Sigmoid colon (tissue), 7 donors: Measurements from ENCODE around the gene TSSK6. TPM values are rescaled to one million over a fixed set of nuclear protein-coding genes. Genes with fewer than 3 reads are reported as not detected.

Experiments
- DNase-seq: peaks from one replicate; pipeline ENCODE4 v3.0.0-alpha.2; 2019
- H3K27ac ChIP-seq, 4 donors: fragments of 200-600 bp; sonication (generic); one replicate each; pipeline ENCODE4 v1.5.1; 2016 to 2019; ENCODE audit warnings: mild to moderate bottlenecking in 1 of 4
- H3K27me3 ChIP-seq, 3 donors: fragments of 200-600 bp; sonication (generic); one replicate each; pipeline ENCODE4 v1.5.1; 2019; ENCODE audit warnings: mild to moderate bottlenecking in 1 of 3
- H3K36me3 ChIP-seq, 4 donors: fragments of 200-600 bp; sonication (generic); one replicate each; pipeline ENCODE4 v1.5.1; 2016 to 2019
- H3K4me1 ChIP-seq, 4 donors: fragments of 200-600 bp; sonication (generic); one replicate each; pipeline ENCODE4 v1.5.1; 2017 to 2019
- H3K4me3 ChIP-seq, 4 donors: fragments of 200-600 bp; sonication (generic); one replicate each; pipeline ENCODE4 v1.5.1; 2017 to 2019; ENCODE audit warnings: mild to moderate bottlenecking in 2 of 4, moderate library complexity in 1 of 4
- H3K9me3 ChIP-seq, 4 donors: fragments of 200-600 bp in 3 of 4; sonication (generic) in 3 of 4; one replicate each; pipeline versions ENCODE4 v1.5.1 to v1.6.1; 2013 to 2019
- CTCF ChIP-seq, 4 experiments: fragments of 450-650 bp in 3 of 4; fragments of 200-600 bp in 1 of 4; IDR thresholded peaks; one replicate each; pipeline ENCODE4 v1.5.1; 2016 to 2019; ENCODE audit warnings: antibody characterized with exemption in 4 of 4, mild to moderate bottlenecking in 3 of 4, moderate library complexity in 2 of 4
- EP300 ChIP-seq, 4 donors: sonication (generic); formaldehyde crosslinking; IDR thresholded peaks; one replicate each; pipeline ENCODE4 v1.6.1; 2017; ENCODE audit warnings: antibody characterized with exemption in 4 of 4
- POLR2A ChIP-seq, 2 donors: fragments of 450-650 bp; IDR thresholded peaks; one replicate each; pipeline ENCODE4 v1.6.1; 2016; ENCODE audit warnings: antibody characterized with exemption in 2 of 2, mild to moderate bottlenecking in 2 of 2, moderate library complexity in 2 of 2
- POLR2AphosphoS5 ChIP-seq, 4 donors: sonication (generic); formaldehyde crosslinking; IDR thresholded peaks; one replicate each; pipeline ENCODE4 v1.6.1; 2017; ENCODE audit warnings: antibody characterized with exemption in 4 of 4
- WGBS, 2 donors: extraction: QIAGEN DNeasy Blood & Tissue Kit; methylation state at CpG; one replicate each; pipeline ENCODE4 v1.1.7; 2013; 5-methylcytosine and 5-hydroxymethylcytosine counted together
- intact Hi-C: fragments of 100-400 bp; cut with DNase I; formaldehyde crosslinking; loops from one replicate; pipeline ENCODE4 v1.15.1; 2023
- polyA plus RNA-seq, 3 donors: library from polyadenylated mRNA; stranded (reverse); fragments of 200-250 nt; gene quantifications; one replicate each; pipeline ENCODE4 v1.2.3, GENCODE V29; 2013
- total RNA-seq, 4 donors: library from RNA; depleted of rRNA; stranded (reverse); fragments of >200 nt; gene quantifications; one replicate each; pipeline ENCODE4 v1.1.0, GENCODE V29; 2016
- donor health status: healthy with polysubstance abuse.
- donor health status: Bipolar disorder and iron deficiency.
- donor health status: healthy.

The TSSK6 gene
- total and polyA plus RNA-seq, 7 donors: 1.2 to 3.3 (median 1.6) TPM

GRCh38 chr19:19531951-19532805 is 16.8 kb upstream of the TSSK6 start:
- no peak overlapping the region for H3K4me3 ChIP-seq
- peaks cover 0 to 11% (median 4%) of the 10 kb centered on the region in 4 donors for H3K36me3 ChIP-seq
- H3K9me3 ChIP-seq: no peaks in the 10 kb centered on the region
- peak; percentile 88 for DNase-seq
- H3K27me3 ChIP-seq: peaks cover 0 to 1% (median 0%) of the 10 kb centered on the region in 3 donors
- TF ChIP-seq CTCF (IDR thresholded peaks at IDR 0.05) (peak; percentile 75 to 99 (median 89)), POLR2A (IDR thresholded peaks at IDR 0.05) (no peak), POLR2AphosphoS5 (IDR thresholded peaks at IDR 0.05) (peak in 2 of 4 donors; percentile 32 to 45), EP300 (IDR thresholded peaks at IDR 0.05) (no peak)
- H3K4me1 ChIP-seq: peaks cover 0 to 24% (median 20%) of the 10 kb centered on the region in 4 donors
- H3K27ac ChIP-seq: no peak overlapping the region
- intact Hi-C loops: loop anchor here (1.0 to 5.0 kb wide), 4 partner anchors 22 to 427 kb away; partner anchors contain the start of genes ATP13A1 and GMIP
- WGBS, 2 donors: 25 to 30% methylated on average over 48 of the region's 48 CpGs

- H3K4me3 ChIP-seq: no peak overlapping the region
- DNase-seq: no peak
- peaks cover 0 to 24% (median 4%) of the 10 kb centered on the region in 4 donors for H3K36me3 ChIP-seq
- peaks cover 0 to 26% (median 18%) of the 10 kb centered on the region in 4 donors for H3K4me1 ChIP-seq
- intact Hi-C loops: loop anchor here (5.0 kb wide), 1 partner anchor 131 kb away; the partner anchor contains the start of gene ATP13A1
- WGBS, 2 donors: 85 to 87% methylated on average over 4 of the region's 4 CpGs
- H3K27me3 ChIP-seq: no peaks in the 10 kb centered on the region
- TF ChIP-seq EP300 (IDR thresholded peaks at IDR 0.05): no peak
- TF ChIP-seq POLR2AphosphoS5 (IDR thresholded peaks at IDR 0.05): no peak
- no peak for TF ChIP-seq POLR2A (IDR thresholded peaks at IDR 0.05)
- no peak for TF ChIP-seq CTCF (IDR thresholded peaks at IDR 0.05)
- H3K27ac ChIP-seq: no peak overlapping the region
- H3K9me3 ChIP-seq: no peaks in the 10 kb centered on the region
Observed at GRCh38 chr19:19530889-19531288, 15.5 kb upstream of the TSSK6 start.

- intact Hi-C loops: loop anchor here (5.0 kb wide), 1 partner anchor 132 kb away; the partner anchor contains the start of gene ATP13A1
- no peak for DNase-seq
- Histone ChIP-seq H3K4me1 (peaks cover 0 to 26% (median 18%) of the 10 kb centered on the region in 4 donors), H3K4me3 (no peak overlapping the region), H3K36me3 (peaks cover 0 to 27% (median 4%) of the 10 kb centered on the region in 4 donors), H3K9me3 (no peaks in the 10 kb centered on the region), H3K27ac (no peak overlapping the region), H3K27me3 (no peaks in the 10 kb centered on the region)
- WGBS, 2 donors: 70 to 75% methylated on average over 9 of the region's 9 CpGs
- TF ChIP-seq POLR2A (IDR thresholded peaks at IDR 0.05) (no peak), EP300 (IDR thresholded peaks at IDR 0.05) (no peak), CTCF (IDR thresholded peaks at IDR 0.05) (no peak), POLR2AphosphoS5 (IDR thresholded peaks at IDR 0.05) (no peak)
Observed at GRCh38 chr19:19530423-19530804, 15.1 kb upstream of the TSSK6 start.

- no peak overlapping the region for H3K27ac ChIP-seq
- no peaks in the 10 kb centered on the region for H3K9me3 ChIP-seq
- peaks cover 0 to 26% (median 18%) of the 10 kb centered on the region in 4 donors for H3K4me1 ChIP-seq
- no peak for DNase-seq
- no peaks in the 10 kb centered on the region for H3K27me3 ChIP-seq
- 79 to 85% methylated on average over 11 of the region's 11 CpGs for WGBS, 2 donors
- TF ChIP-seq POLR2A (IDR thresholded peaks at IDR 0.05): no peak
- no peak for TF ChIP-seq CTCF (IDR thresholded peaks at IDR 0.05)
- TF ChIP-seq EP300 (IDR thresholded peaks at IDR 0.05): no peak
- TF ChIP-seq POLR2AphosphoS5 (IDR thresholded peaks at IDR 0.05): no peak
- peaks cover 0 to 31% (median 4%) of the 10 kb centered on the region in 4 donors for H3K36me3 ChIP-seq
- intact Hi-C loops: loop anchor here (5.0 kb wide), 1 partner anchor 132 kb away; the partner anchor contains the start of gene ATP13A1
- no peak overlapping the region for H3K4me3 ChIP-seq
Observed at GRCh38 chr19:19529783-19530422, 14.6 kb upstream of the TSSK6 start.
